Activated CD8-positive, alpha-beta memory T cell treated with anti-CD3 and anti-CD28 coated beads for 1 hour (primary cell): Measurements from ENCODE around the gene SH3GLB2.
"Not testable (repeated sequence)": the region's sequence is repeated elsewhere in the genome, so short reads cannot be mapped to it uniquely, and the experiment has no call there.

Experiments
- DNase-seq, 2 donors: peaks; one replicate each; pipeline ENCODE4 v3.0.0-alpha.2; 2020; ENCODE audit warnings: low read depth in 1 of 2; ENCODE audit errors: extremely low read depth in 1 of 2

The SH3GLB2 gene

GRCh38 chr9:129023036-129023907 lies 4.9 kb downstream of the SH3GLB2 start:
- DNase-seq = no peak

- no peak for DNase-seq
Measured at GRCh38 chr9:129022037-129022436, 6.1 kb downstream of the SH3GLB2 start.

- DNase-seq = no peak
Measured at GRCh38 chr9:129021091-129021490, 7.0 kb downstream of the SH3GLB2 start.

GRCh38 chr9:129014608-129015007 lies 13.5 kb downstream of the SH3GLB2 start:
- no peak for DNase-seq

DNA sequence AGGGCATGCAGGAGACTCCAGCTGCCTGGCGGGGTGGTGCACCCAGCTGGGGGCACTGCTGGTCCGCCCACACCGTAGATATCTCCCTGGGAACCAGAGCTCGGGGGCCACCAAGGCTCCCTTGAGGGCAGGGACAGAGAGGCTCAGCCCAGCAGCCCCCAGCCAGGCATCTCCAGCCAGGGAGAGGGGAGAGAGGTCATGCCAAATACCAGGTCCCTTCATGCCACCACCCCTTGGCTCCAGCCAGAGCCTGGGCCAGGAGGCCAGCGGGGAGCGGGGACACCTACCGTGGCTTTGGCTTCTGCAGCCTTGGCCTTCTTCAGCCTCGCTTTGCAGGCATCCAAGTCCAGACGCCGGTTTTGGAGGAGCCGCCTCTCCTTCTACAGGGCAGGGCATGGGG lies 14.0 kb downstream of the SH3GLB2 start:
- no peak for DNase-seq

DNA sequence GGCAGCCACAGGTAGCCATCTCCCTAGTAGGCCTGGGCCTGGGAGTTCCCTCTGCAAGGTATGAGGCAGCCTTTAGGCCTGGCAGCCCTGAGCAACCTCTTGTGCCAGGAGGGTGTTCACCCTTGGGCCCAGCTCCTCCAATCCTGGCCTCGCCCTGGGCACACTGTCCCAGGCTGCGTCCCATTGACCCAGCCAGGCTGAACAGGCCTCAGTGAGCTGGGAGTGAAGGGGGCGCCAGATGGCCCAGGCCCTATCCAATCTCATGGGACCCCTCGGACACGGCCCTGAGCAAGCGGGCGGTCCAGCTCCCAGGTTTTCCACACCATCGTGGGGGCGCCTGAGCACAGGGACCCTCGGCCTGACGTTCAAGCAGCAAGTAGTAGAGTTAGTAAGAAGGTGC lies 14.5 kb downstream of the SH3GLB2 start:
- no peak for DNase-seq

DNA sequence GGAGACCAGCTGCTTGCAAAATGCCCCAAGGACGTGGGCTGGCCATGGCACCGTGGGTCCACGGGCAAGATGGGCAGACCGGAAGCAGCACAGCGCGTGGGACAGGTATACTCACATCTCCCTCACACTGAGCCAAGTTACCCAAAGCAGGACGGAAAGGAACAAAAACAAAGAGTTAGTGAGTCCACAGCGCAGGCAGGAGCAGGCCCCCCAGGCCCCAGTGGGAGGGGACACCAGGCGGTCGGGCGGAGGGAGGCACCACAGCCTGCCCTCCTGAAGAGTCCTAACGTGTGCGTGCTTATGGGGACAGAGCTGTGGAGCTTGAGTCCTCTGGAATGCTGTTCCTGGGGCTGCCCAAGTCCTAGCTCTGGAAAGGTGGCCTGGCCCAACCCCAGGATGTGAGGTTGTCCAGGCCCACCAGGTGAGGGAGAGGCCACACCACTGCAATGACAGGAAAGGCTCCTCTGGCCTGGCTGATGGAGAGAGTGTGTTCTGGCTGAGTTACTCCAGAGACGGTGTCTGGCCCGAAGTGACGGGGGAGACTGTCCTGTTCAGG lies 15.2 kb downstream of the SH3GLB2 start:
- no peak for DNase-seq

DNA sequence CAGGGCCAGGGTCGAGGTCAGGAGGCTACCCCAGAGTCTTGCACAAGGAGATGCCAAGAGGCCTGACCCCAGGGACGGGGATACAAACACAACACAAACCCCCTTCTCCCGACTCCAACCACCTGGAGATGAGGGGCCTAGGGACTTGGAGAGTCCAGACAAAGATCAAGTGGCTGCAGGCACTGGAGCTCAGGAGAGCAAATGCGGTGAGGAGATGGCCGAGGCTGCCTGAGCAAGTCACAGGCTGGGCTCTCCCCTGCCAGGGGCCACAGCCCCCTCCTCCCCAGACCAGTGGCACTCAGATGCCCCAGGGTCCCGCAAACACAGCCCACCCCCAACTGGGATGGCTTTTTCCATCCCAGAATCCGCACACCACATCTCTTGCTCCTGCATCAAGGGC lies 15.8 kb downstream of the SH3GLB2 start:
- DNase-seq = no peak

- DNase-seq = no peak
Measured at GRCh38 chr9:129011761-129012181, 16.4 kb downstream of the SH3GLB2 start.

DNA sequence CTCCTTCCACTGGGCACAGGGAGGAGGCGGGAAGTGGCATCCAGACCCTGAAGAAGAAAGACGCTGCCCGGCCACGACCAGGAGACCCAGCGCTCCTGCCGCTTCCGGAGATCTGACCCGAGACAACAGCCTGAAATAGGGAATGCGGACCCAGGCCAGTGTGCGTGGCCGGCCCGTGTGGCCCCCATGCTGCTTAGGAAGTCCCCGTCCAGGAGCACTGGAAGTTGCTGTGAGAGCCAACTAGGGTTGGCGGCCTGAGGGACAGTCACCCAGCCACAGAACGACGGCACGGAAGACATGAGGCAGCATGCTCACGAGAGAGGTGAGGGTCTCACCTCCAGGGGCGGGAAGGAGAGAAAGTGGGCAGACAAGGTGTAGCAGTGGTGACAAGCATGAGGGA lies 17.0 kb downstream of the SH3GLB2 start:
- no peak for DNase-seq

DNA sequence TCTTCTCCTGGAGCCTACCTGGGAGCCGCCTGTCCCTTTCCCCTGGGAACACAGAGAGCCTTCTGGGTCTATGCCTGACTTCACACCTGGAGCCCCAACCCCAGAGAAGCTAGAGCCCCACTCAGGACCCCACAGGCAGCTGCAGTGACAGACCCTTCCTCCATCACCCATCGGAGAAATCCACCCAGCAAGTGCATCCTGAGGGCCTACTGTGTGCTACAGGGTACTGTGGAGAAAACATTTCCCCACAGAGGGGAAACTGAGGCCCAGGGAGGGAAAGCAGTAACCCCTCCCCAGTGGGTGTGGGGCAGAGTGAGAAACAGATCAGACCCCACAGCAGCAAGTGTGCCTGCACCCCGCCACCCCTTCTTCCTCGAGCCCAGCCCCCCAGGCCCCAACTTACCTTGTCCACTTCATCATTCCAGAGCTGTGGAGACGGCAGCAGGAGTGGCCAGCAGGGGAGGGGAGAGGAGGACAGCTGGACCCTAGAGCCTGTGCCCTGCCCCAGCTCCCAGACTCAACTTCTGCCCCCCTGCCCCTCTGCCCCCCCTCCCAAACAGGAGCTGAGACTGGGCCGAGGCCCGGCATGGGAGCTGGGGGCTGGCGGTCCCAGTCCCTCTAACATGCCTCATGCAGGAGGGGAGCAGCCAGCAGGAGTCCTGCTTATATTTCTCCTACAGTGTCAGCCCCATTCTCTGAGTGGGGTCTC lies 17.7 kb downstream of the SH3GLB2 start:
- no peak for DNase-seq

DNA sequence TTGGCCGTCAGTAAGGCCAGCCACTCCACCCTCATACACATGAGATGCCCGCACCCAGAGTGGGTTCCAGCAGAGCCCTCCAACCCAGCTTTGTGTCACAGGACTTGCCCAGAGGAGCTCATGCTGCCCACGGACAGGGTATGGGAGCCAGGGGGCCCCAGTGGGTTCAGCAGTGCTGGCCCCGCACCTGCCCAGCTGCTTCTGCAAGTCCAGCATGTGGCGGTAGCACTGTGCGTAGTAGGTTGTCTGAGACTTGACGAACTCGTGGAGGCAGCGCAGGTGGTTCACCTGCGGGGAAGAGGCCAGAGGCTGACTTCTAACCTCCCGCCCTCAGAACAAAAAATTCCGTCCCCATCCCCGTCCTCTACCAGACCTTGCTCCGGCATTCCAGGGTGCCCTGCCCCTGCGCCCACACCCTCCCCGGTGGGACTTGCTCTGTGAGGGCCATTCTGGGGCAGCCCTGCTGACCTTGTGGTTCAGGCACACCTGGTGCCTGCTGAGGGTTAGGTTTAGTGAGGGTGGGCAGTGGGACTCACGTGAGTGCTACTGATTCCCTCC lies 18.5 kb downstream of the SH3GLB2 start:
- no peak for DNase-seq

- no peak for DNase-seq
Measured at GRCh38 chr9:129008986-129009583, 19.0 kb downstream of the SH3GLB2 start.

DNA sequence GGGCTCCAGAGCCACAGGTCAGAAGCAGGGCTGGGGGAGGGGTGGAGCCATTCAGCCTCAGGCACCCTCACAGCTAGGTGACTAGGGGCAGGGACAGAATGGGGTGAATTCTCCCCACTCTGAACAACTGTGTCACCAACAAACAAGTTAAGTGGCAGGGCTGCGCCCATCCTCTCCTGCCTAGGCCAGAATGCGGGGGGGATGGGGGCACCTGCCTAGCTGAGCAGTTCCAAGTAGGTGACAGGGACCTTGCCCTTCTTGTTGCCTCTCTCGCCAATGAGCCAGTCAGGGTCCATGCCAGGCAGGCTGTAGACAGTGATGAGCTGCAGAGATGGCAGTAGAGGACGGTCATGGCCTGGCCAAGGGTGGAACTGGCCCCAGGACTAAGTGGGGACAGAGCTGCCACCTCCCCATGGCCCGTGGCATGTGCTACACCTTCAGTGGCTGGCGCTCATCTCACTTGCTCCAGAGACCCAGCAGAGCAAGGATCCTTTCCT lies 19.6 kb downstream of the SH3GLB2 start:
- DNase-seq = no peak

GRCh38 chr9:129007766-129008468 lies 20.2 kb downstream of the SH3GLB2 start:
- DNase-seq = no peak

DNA sequence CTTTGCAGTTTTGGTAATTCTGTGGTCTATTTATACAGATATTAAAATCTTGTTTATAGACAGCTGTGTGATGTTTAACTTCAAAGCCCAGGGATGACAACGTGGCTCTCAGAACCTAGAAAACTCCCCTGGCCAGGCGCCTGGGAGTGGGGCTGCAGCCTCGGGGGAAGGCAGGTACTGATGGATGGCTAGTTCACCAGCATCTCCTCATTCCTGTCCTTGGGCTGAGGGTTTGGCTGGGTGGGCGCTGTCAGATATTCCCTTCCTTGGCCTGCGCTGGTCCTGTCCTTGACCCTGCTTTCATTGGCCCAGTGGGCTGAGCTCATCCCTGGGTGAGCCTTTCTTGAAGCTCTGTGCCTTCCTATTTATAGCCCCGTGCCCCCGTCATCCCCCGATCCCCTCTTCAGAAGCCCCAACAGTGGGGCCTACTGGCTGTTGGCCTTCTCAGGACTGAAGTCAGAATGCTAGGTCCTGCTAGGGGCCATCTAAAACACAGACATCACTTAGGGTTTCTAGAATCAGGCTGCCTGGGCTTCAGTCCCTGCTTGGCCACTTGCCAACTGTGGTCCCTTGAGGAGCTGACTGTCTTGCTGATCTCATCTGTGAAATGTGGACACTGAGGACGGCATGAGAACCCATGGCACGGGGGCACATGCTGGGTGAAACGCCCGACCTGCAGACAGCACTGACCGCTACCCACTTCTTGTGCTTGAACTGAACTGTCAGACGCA lies 20.9 kb downstream of the SH3GLB2 start:
- no peak for DNase-seq

DNA sequence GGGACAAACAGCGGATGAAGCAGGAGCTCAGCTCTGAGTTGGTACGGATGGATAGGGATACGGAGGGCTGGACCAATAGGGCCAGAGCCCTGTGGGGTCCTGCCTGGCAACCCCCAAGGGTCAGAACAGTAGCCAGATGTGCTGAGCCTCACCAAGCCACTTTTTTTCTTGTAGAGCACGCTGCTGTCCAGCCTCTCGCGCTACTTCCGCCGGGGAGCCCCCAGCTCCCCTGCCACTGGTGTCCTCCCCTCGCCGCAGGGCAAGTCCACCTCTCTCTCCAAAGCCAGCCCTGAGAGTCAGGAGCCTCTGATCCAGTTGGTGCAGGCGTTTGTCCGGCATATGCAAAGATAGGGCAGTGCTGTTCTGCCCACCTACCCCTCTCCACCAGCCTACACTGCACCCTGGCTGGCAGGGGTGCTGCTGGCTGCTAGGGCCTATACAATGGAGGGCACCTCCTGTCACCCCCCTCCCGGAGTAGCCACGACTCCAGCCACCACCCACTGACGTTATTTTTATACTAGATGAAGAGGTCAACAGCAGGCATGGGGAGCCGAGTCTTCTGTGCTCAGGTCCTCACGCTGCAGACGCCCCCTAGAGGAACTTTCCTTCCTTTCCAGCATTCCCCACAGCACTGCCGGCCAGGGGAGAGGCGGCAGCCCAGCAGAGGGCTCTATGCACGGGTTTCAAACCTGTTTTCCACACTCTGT lies 21.6 kb downstream of the SH3GLB2 start:
- DNase-seq = no peak

DNA sequence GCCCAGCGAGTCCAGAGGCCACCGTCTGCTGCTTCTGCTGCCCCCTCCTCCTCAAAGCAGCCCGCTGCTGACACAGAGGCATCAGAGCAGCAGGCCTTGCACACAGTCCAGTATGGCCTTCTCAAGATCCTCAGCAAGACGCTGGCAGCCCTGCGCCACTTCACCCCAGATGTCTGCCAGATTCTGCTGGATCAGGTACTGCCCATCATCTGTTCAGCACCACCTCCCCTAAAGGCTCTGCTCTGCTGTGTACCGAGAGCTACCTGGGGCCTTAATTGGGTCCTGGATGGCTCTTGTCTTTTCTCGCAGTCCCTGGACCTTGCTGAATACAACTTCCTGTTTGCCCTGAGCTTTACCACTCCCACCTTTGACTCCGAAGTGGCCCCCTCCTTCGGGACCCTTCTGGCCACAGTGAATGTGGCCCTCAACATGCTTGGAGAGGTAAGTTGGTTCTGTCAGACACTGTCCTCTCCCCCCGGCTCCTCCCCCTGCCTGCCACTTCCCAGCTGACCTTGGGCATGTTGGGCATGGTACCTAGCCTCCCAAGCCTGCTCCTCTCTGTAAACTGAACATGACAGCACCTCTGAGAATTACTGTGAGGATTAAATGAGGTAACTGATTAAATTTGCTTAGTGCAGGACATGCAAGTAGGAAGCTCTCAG lies 22.7 kb downstream of the SH3GLB2 start:
- DNase-seq = no peak

DNA sequence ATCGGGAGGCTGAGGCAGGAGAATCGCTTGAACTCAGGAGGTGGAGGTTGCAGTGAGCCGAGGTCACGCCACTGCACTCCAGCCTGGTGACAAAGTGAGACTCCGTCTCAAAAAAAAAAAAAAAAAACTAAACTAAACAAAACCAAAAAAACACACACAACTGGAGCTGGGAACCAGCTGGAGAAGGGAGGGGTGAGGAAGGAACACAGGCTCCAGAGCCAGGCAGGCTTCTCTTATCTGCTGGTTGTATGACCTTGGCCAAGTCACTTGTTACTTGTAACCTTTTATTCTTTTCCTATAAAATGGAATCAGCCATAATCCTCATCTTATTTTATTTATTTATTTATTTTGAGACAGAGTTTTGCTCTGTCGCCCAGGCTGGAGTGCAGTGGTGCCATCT lies 24.0 kb downstream of the SH3GLB2 start:
- DNase-seq = not testable (repeated sequence)
